NAMALWA (cell line): Measurements from ENCODE around the gene MED29.
"Not testable (repeated sequence)": the region's sequence is repeated elsewhere in the genome, so short reads cannot be mapped to it uniquely, and the experiment has no call there.

ENCODE experiments used
- DNase-seq: peaks from one replicate; pipeline ENCODE4 v3.0.0-alpha.2; 2015; ENCODE audit warnings: low spot score

Gene MED29

DNA sequence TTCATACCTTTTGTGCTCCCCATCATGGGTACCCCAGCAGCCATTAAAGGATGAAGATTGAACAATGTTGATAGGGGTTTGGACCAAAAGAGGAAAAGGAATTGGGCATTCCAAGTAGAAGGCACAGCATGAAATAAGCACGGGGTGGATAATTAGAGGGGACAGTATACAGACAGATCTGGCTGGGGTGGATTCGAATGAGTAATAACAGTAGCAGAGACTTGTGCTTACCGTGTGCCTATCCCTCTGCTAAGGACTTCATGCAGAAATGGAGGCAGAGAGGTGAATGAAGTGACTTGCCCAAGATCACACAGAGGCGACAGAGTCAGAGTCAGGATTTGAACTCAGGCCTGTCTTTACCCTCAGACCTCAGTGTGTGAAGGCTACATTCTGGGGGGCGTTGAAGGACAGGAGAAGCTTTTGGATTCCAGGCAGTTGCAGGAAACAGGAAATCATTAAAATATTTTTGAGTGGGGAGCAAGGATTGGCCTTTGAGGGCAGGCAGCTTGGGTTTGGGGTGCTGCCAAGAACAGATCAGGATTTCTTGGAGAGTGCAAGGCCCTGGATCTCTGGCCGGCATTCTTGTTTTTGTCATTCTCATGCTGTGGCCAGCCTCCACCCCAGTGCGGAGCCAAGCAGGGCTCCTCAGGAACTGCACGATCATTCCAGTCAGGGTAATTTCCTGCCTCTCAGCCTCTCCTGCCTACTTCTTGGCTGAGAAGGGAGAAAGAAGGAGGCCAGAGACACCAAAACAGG lies 19.0 kb upstream of the MED29 start:
- DNase-seq, result no peak

DNA sequence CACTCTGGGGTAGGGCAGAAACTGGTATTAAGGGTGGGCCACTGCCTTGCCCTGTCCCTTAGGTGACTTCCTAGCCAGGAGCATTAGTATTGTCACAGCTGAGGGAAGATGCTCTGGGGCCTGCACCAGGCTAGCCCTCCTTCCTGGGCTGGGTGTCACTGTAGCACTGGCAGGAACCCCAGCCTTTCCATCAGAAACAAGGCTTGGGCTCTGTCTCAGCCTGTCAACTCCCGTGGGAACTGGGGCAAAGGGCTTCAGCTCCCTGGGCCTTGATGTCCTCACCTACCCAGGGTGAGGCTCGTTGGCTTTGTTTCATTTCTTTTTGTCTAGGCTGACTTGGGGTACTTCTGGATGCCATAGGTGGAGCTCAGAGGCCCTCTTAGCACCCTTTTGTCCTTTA lies 18.2 kb upstream of the MED29 start:
- no peak for DNase-seq

DNA sequence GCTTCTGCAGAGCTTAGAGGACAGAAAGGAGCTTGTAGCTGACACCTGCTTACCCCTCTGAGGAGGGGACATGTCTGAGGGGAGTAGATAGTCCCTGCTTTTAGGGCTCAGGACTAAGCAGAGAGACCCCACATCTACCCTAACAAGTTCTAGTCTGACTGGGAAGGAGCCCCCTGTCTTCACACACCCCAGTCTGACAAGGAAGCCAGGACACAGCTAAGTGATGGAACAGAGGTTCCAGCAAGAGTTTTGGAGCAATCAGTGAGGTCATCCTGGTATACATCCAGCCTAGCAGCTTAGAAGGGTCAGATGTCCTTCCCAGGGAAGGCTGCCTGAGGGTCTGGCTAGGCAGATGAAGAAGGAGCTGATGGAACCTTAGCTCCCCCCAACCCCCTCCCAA lies 15.2 kb upstream of the MED29 start:
- DNase-seq, result no peak

DNA sequence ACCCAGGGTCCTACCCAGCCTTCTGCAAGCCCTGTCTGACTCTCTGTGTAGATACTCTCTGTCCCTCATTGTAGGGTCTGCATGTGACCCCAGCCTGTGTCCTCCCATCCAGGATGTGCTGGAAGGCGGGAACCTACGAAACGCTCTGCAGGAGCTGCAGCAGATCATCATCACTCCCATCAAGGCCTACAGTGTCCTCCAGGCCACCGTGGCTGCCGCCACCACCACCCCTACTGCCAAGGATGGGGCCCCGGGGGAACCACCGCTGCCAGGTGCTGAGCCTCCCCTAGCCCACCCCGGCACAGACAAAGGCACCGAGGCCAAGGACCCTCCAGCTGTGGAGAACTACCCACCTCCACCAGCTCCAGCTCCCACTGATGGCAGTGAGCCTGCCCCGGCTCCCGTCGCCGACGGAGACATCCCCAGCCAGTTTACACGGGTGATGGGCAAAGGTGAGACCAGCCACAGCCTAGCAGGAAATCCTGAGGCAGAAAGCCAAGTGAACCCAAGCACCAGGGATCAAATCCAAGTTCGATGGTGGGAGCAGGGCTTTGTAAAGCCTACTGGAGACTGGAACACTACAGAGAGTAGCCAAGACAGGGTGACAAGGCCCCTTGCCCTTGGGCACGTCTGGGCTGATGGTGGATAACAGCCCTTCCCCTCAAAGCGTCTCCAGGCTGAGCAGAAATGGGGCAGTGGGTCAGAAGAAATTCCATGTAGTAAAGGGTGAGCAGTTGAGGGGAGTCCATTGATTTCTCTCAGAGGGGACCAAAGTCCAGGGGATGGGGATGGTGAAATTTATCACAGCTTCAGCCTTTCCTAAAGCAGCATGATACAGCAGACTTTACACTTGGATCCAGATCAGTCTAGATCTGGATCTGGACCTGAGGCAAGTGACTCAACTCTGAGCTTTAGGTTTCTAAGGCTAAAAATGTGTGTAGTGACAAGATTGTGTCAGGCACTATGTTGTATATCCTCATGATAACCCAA lies 13.5 kb upstream of the MED29 start:
- DNase-seq, result no peak

DNA sequence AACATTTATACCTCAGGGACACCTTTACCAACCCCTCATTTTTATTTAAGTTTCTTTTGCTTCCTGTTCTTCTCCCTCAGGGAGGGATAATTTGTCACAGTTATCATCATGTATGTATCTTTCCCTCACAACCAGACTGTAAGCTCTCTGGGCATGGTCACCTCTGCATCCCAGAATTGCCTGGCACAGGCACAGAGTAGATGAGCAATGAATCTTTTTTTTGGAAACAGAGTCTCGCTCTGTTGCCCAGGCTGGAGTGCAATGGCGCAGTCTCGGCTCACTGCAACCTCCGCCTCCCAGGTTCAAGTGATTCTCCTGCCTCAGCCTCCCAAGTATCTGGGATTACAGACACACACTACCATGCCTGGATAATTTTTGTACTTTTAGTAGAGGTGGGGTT lies 11.8 kb upstream of the MED29 start:
- not testable (repeated sequence) for DNase-seq

DNA sequence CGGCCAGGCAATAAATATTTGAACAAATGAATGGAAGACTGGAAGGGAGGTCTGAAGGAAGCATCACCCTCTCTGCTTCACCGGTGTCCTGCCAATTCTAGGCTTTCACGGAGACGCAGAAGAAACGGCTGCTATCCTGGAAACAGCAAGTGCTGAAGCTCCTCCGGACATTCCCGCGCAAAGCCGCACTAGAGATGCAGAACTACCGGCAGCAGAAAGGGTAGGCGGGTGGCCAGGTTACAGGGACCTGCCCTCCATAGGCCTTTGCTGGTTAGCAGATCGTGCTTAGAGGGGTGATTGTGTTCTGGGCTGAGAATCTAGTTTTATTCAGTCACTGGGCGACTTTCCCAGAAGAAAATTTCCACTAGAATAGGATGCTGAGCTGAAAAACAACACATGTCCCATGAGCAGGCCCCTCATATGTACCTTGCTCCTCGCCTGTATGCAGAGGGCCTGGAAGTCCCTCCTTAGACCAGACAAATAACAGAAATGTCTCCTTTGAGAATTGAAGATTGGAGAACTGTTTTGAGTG lies 11.2 kb upstream of the MED29 start:
- DNase-seq, result no peak

DNA sequence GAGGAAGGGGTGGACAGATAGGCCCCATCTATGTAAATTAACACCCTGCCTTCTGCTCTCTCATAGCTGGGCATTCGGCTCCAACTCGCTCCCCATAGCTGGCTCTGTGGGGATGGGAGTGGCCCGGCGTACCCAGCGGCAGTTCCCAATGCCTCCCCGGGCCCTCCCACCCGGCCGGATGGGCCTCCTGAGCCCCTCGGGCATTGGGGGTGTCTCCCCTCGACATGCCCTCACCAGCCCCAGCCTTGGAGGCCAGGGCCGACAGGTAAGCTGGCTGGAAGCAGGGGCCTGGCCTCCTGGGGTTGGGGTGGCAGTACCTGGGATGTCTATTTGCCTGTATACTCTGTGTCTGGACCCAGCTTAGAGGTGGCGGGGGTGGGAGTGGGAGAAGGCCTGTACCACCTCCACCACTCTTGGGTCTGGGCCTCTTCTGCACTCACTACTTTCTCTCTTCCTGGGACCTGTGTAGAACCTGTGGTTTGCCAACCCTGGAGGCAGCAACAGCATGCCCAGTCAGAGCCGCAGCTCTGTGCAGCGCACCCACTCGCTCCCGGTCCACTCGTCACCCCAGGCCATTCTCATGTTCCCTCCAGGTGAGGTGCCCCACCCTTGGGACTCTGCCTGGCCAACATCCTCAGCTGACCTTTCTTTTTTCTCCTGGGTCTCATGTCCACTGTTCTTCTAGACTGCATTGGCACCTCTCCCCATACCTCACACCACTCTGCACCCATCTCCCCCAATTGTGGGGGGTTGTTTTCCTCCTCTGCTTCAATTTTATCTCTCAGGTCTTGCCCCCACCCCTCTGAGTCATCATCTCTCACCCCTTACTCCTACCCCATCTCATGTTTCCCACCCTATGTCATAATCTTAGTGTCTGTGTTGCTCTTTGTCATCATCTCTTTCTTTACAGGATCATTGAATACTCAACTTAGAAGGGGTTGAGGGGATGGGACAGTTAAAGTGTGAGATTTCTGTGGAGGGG lies 10.4 kb upstream of the MED29 start:
- no peak for DNase-seq

DNA sequence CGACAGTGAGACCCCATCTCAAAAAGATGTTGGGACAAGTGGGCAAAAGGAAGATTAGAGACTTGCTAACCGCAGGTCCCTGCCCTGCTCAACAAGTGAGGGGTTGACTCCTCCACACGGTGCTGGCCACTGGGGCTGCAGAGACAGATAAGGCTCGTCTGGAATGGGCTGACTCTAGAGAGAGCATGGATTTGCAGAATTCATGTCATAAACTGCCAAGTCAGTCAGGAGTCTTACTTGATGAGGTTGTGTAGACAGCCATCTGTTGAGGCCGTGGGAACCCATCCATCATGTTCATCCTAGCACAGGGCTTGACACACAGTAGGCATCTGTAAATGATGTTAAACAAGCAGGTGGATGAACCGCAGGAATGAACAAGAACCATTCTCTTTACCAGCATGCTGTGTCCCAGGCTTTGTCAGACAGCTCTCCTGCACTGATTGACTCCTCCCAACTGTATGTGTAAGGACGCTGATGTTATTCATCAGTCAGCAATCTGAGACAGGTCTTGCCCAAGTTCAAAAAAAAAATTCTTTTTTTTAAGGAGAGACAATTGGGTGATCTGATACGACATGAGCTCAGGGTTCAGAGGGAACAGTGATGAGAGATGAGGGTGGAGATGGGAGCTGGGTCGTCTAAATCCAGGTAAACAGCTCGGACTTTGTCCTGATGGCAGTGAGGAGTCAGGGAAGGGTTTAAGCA lies 9.1 kb upstream of the MED29 start:
- DNase-seq, result no peak

DNA sequence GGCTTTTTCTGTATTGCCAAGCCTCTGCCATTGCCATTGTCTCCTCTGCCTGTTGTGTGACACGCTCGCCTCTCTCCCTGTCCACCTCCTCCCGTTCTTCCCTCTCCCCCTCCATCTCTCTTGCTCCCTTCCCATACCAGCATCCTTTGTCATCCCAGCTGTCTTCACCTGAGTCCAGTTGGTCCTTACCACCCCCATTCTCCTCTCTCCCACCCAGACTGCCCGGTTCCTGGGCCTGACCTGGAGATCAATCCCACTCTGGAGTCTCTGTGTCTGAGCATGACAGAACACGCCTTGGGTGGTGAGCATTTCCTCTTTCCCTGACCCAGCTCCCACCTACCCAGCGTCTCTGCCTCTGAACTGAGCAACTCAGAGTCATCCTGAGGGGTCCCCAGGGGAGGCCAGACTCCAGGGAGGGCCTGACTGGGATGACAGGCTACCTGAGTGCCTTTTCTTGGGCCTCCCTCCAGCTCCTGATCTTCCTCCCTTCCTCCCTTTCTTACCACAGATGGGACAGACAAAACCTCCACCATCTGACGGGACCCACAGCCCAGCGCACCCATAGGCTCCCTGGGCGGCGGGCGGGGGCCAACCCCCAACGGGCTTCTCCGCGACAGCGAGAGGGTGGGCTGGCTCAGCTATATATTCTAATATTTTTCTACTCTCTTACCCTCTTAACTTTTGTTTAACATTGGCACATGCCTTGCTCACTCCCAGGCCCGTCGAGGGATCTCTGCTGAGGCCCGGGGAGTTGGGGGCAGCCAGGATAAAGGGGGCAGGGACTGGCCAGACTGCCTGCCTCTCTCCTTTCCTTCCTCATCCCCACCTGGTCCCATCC lies 8.0 kb upstream of the MED29 start:
- no peak for DNase-seq

DNA sequence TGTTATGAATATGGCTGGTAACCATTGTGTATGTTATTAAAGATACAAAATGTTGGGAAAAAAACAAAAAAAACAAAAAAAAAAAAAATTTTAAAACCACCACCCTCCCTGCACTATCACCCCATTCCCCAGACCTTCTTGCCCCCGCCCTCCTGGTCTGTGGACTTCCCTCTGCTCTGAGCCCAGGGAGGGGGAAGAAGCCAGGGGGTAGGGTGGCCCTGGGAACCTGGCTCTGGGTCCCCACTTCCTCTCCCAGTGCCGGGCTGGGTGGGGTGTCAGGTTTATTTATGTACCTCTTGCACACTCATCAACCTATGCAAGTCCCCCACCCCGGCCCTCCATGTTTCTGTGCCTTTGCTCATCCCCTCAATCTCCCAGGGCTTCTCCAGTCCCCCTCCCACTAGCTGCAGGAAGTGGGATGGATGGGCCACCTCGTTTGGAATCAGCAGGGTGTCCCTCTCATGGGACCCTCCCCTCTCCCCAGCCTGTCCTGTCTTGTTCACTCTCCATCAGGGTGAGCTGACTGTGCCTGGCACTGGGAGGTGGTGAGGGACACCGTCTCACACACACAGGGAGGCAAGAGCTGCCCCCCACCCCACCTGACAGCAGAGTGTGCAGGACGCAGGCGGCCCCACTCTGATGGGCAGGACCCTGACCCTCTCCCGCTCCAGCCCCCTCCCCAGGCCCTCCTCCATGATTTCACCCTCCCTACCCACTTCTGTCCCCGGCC lies 6.2 kb upstream of the MED29 start:
- DNase-seq, result no peak

DNA sequence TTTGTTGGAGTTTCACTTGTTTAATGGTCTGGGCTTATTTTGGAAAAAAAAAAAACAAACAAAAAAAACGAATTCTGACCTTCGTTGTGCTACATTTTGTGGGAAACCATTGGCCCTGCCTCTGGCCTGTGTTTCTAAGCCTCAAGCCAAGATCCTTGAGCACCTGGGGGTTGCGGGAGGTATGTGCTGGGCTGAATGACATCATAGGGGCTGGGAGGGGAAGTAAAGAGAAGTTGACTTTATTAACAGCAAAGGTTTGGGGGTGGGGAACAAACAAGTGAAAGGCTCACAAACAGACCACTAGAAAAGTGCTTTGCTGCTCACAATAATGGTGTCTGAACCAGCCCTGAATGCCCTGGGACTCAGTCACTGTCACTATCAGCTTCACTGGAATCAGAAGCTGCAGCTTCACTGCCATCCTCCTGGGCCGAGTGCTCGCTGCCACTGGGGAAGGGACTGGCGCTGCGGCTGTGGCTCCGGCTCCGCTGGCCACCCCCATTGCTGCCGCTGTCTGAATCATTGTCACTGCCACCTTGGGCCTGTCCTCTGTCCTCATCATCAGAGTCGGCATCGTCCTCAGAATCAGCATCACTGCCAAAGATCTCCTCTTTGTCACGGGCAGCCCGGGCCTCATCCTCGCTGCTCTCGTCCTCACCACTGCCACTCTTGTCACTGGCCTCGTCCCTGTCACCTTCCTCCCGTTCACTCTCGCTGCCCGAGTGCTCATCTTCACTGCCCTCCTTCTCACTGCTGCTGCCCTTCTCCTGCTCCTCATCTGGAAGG lies 5.4 kb upstream of the MED29 start:
- DNase-seq, result no peak

DNA sequence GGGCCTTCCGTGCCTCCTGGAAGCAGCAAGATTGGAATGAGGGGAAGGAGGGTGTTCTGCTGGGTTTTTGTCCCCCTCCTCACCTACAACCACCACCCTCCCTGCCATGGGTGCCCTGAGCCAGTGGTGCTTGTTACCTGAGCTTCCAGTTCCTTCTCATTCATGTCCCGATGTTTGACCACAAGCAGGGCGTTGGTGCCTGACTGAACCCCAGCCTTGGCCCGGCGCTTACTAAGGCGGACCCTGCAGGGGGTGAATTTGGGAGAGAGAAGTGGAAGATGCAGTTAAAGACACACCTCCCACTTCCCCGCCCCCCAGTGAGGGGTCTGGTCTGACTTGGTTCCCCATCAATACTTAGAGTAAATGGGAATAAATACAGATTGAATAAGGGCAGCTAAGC lies 4.6 kb upstream of the MED29 start:
- DNase-seq, result no peak

DNA sequence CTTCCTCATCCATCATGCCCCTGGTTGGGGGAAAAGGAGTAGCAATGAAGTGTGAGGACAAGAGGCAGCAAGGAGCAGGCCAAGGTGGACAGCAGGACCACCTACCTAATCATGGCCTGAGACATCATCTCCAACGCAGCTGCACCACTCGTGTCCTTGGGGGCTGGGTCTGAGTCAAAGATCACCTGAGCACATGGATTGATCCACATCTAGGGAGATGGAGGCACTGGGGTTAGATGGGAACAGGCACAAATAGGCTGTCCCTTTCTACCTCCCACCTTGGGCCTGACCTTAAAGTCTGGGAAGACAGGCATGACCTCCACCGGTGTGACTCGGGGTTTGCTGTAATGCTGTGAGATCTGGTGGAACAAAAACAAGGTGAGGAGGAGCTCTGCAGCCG lies 2.5 kb upstream of the MED29 start:
- no peak for DNase-seq

DNA sequence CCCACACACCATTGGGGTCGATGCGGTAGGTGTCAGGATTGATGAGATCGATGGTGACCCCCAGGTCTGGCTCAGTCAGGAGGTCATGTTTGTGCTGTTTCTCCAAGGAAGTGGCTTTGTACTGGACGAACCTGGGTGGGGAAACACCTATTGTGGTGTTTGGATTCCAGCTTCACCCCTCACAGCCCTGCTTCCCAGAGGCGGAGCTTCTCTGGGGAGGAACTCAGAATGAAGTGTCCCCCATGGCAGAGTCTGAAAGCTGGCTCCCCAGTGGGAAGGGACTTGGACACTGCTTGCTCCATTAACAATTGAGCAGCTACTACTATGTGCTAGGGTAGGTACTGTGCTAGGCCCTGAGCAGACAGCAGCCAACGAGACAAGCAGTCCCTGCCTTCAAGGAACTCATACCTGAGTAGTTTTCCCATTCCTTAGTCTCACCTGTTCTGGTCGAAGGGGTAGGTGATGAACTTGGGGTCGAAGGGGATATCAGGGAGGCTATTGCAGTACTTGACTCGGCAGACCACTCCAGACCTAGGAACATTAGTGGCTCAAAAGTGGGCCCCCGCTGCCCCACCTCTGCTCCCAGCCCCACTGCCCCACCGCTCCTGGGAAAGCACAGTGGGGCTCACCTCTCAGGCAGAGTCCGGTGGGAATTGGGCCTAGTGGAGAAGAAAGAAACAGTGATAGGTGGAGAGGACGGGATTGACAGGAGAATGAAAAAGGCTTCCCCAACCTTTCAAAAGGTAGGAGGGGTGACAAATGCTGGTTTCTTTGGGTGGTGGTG lies 1.4 kb upstream of the MED29 start:
- DNase-seq, result no peak

DNA sequence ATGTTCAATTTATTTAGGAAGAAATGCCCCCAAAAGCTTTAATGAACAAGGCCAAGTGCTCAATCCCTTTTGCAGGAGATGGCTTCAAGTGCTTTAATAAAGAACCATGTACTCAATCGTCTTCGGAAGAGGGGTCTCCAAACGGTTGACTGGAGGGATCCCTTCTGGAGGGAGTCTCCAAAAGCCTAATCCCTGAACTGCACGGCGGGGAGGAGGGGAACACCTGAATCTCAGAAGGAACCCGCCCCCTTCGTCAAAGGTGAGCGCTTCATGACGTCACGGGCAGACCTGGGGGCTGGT lies 777 bp upstream of the MED29 start:
- DNase-seq, result no peak

DNA sequence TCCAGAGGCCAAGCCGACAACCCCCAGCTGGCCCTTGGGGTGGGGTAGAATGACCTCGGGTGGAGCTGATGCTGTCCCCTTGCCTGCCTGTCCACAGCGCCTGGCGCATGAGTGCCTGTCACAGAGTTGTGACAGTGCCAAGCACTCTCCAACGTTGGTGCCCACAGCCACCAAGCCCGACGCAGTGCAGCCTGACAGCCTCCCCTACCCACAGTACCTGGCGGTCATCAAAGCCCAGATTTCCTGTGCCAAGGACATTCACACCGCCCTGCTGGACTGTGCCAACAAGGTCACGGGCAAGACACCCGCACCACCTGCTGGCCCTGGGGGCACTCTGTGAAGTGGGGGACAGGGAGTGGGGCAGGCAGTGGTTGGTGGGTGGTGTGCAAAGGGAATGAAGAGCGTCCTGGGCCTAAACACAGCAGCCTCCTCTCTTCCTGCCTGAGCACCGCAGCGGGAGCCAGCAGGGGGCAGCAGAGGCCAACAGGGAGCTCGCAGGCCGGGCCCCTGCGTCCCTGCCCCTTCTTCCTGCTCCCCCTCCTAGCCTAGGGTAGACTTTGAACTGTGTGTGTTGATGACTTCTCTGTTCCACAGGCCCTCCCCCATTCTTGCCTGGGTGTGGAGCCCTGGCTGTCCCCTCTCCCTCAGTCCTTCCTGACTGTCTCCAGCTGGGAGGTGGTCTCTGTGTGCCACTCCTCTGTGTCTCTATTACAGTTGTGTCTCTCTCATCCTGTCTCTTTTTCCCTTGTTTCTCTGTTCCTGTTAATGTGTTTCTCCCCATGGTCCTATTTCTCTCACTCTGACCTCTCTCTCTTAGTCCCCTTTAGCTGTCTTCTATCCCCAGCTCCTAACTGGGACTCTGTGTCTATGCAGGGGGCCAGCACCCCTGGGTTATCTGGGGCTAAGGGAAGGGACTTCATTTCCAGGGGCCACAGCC lies 6.5 kb downstream of the MED29 start:
- peak; percentile 92 for DNase-seq

DNA sequence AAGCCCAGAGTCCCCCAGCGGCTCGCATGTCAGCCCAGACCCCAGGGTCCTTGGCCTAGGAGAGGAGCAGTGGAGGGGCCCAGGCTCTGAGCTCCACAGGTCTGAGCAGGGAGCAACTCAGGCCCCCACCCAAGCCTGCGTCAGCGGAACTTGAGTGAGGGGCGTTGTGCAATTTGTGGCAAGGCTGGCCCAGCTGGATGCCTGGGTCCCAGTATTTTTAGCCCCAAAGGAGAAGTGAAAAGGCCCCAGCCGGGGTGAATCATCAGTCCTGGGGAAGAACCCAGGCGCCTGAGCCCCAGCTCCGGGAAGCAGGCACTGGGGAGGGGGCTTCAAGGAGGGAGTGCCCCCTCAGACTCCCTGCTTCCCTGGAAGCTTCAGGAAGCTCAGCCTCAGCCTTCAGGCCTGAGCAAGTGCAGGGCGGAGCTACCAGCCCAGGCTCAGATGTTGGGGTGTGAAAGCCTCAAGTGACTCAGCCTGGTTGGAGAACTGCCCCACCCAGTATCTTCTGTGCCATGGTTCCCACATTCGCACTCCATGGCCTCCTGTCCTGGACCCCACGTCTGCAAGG lies 7.2 kb downstream of the MED29 start:
- DNase-seq, result peak; percentile 38
